HepG2 (cell line): ENCODE measurements around the gene UBQLN1. TPM values are rescaled to one million over a fixed set of nuclear protein-coding genes. Genes with fewer than 3 reads are reported as not detected.

Experiments used
- ATAC-seq: fragments of 200-7000 bp; cut with Tn5 transposase; 3 replicates; pipeline ENCODE4 v1.9.1; 2020; ENCODE audit warnings: mild to moderate bottlenecking, moderate library complexity
- BruUV-seq: library from RNA; stranded (reverse); fragments of 400-500 nt; replicated peaks from 2 replicates; lab custom pipeline; 2021; lab: Mats Ljungman, UMichigan
- CTCF ChIA-PET: fragments of 300-600 bp; formaldehyde crosslinking; extraction: SDS; loops from one replicate; lab custom pipeline; 2021; ENCODE audit warnings: low total read pairs, inconsistent platforms, low intra/inter-chr PET ratio; lab: Yijun Ruan, JAX
- POLR2A ChIA-PET: fragments of 350-600 bp; sonication (Branson Sonifier 250); formaldehyde crosslinking; loops from one replicate; lab custom pipeline; 2020; ENCODE audit warnings: antibody characterized with exemption, inconsistent platforms; lab: Yijun Ruan, JAX
- DNase-seq: peaks from one replicate; pipeline ENCODE4 v3.0.0-alpha.2; 2015; ENCODE audit warnings: low spot score
- FAIRE-seq: peaks from 3 replicates; lab custom pipeline; 2011; peaks lifted over from hg19 to GRCh38; lab: Jason Lieb, UNC
- H2AFZ ChIP-seq: one replicate; pipeline ENCODE4 v1.6.1; 2011; ENCODE audit warnings: low read length, inconsistent platforms
- H3K27ac ChIP-seq: fragments of 300-600 bp; 3 replicates; pipeline ENCODE4 v1.8.0; 2011; ENCODE audit warnings: mixed run types, mild to moderate bottlenecking, mixed read lengths, low read length, inconsistent platforms; ENCODE audit not compliant: insufficient read depth; ENCODE audit errors: extremely low read length
- H3K27me3 ChIP-seq, 2 experiments: fragments of 200-600 bp in 1 of 2; 2 replicates in 1 of 2; 3 replicates in 1 of 2; pipeline versions ENCODE4 v1.6.0 to v1.8.0; 2011; ENCODE audit warnings: low read length in 2 of 2, mild to moderate bottlenecking in 2 of 2, moderate library complexity in 2 of 2, inconsistent platforms in 1 of 2; ENCODE audit not compliant: insufficient read depth in 2 of 2, control insufficient read depth in 1 of 2
- H3K36me3 ChIP-seq, 2 experiments: fragments of 200-600 bp in 1 of 2; replicated peaks in 1 of 2; 2 replicates in 1 of 2; 3 replicates in 1 of 2; pipeline versions ENCODE4 v1.5.1 to v1.8.0; 2011; ENCODE audit warnings: low read length in 2 of 2, inconsistent platforms in 1 of 2; ENCODE audit not compliant: insufficient read depth in 2 of 2, control insufficient read depth in 1 of 2
- H3K4me1 ChIP-seq: 2 replicates; pipeline ENCODE4 v1.5.1; 2012; ENCODE audit warnings: low read length, inconsistent platforms; ENCODE audit not compliant: insufficient read depth
- H3K4me2 ChIP-seq: 2 replicates; pipeline ENCODE4 v1.6.0; 2011; ENCODE audit warnings: low read depth, low read length, inconsistent platforms
- H3K4me3 ChIP-seq, 3 experiments: fragments of 200-600 bp in 1 of 3; sonication (generic), shearing (Covaris generic) in 1 of 3; replicated peaks in 1 of 3; 2 replicates each; pipeline ENCODE4 v1.5.1; 2011 to 2016; ENCODE audit warnings: low read length in 3 of 3, inconsistent platforms in 2 of 3, low read depth in 2 of 3, mild to moderate bottlenecking in 2 of 3, control low read depth in 1 of 3, mixed read lengths in 1 of 3; ENCODE audit not compliant: insufficient read depth in 1 of 3
- H3K79me2 ChIP-seq: one replicate; pipeline ENCODE4 v1.6.1; 2011; ENCODE audit warnings: low read length, inconsistent platforms; ENCODE audit not compliant: insufficient read depth
- H3K9ac ChIP-seq: 2 replicates; pipeline ENCODE4 v1.6.0; 2011; ENCODE audit warnings: mild to moderate bottlenecking, low read depth, low read length, inconsistent platforms; ENCODE audit not compliant: insufficient read depth
- H3K9me3 ChIP-seq: 2 replicates; pipeline ENCODE4 v1.5.1; 2012; ENCODE audit warnings: mild to moderate bottlenecking, low read length
- H4K20me1 ChIP-seq: 2 replicates; pipeline ENCODE4 v1.6.0; 2011; ENCODE audit warnings: inconsistent platforms, mild to moderate bottlenecking, low read length, moderate library complexity; ENCODE audit not compliant: insufficient read depth
- BATF2 ChIP-seq: sonication (generic); formaldehyde crosslinking; IDR thresholded peaks from 2 replicates; pipeline ENCODE4 v1.8.0; 2022; ENCODE audit warnings: mild to moderate bottlenecking, missing genetic modification reagents, moderate library complexity
- GABPA ChIP-seq, 2 experiments: IDR thresholded peaks; 2 replicates each; pipeline ENCODE4 v1.6.1; 2011 to 2016; ENCODE audit warnings: low read depth in 2 of 2, low read length in 1 of 2, missing biosample characterization in 1 of 2, missing genetic modification characterization in 1 of 2
- HNF1A ChIP-seq, 2 experiments: sonication (generic) in 1 of 2; formaldehyde crosslinking in 1 of 2; IDR thresholded peaks; 2 replicates each; pipeline versions ENCODE4 v1.4.0 to v1.6.1; 2016 to 2020; ENCODE audit warnings: borderline replicate concordance in 1 of 2, low read depth in 1 of 2, mild to moderate bottlenecking in 1 of 2, missing genetic modification reagents in 1 of 2
- NFE2L2 ChIP-seq: fragments of 150-350 bp; IDR thresholded peaks from 2 replicates; pipeline ENCODE4 v1.6.1; 2014; ENCODE audit warnings: low read length
- POLR2AphosphoS5 ChIP-seq: IDR thresholded peaks from 2 replicates; pipeline ENCODE4 v1.6.1; 2012; ENCODE audit warnings: low read depth, low read length
- SNAPC2 ChIP-seq: sonication (generic); formaldehyde crosslinking; IDR thresholded peaks from 2 replicates; pipeline ENCODE4 v1.8.1; 2022; ENCODE audit warnings: mild to moderate bottlenecking, missing genetic modification reagents
- SRY ChIP-seq: sonication (generic); formaldehyde crosslinking; IDR thresholded peaks from 2 replicates; pipeline ENCODE4 v1.8.0; 2022; ENCODE audit warnings: mild to moderate bottlenecking, missing genetic modification reagents
- TRIM22 ChIP-seq: fragments of 450-650 bp; IDR thresholded peaks from 2 replicates; pipeline ENCODE4 v1.6.1; 2017
- ZNF501 ChIP-seq: sonication (generic); formaldehyde crosslinking; IDR thresholded peaks from 2 replicates; pipeline ENCODE4 v1.5.1; 2020; ENCODE audit warnings: mild to moderate bottlenecking, moderate library complexity, missing genetic modification reagents
- ZNF546 ChIP-seq: sonication (generic); formaldehyde crosslinking; conservative IDR thresholded peaks from 2 replicates; pipeline ENCODE4 v1.8.1; 2023; ENCODE audit warnings: mild to moderate bottlenecking, missing genetic modification reagents
- ZNF580 ChIP-seq: IDR thresholded peaks from 2 replicates; pipeline ENCODE4 v1.6.1; 2016; ENCODE audit warnings: low read depth, borderline replicate concordance
- ZNF639 ChIP-seq: conservative IDR thresholded peaks from 2 replicates; pipeline ENCODE4 v1.6.1; 2018; ENCODE audit warnings: missing genetic modification reagents
- WGBS: methylation state at CpG from one replicate; pipeline ENCODE4 v1.1.6; 2017; ENCODE audit warnings: low lambda C conversion rate; 5-methylcytosine and 5-hydroxymethylcytosine counted together
- in situ Hi-C: cut with HindIII; loops from 2 replicates; pipeline ENCODE4 v1.10.0; 2017; ENCODE audit warnings: low pct_unique_long_range_greater_than_20kb; ENCODE audit not compliant: extremely low pct_ligation_motif_present
- intact Hi-C: fragments of 100-400 bp; cut with micrococcal nuclease; formaldehyde crosslinking; loops from one replicate; pipeline ENCODE4 v1.10.0; 2022; ENCODE audit not compliant: unreplicated experiment
- polyA plus RNA-seq, 8 experiments: library from polyadenylated mRNA; depleted of rRNA in 3 of 8; stranded (reverse) in 7 of 8; unstranded in 1 of 8; fragments of >200 nt; fragmentation: Illumina TruSeq in 4 of 8; extraction: Trizol in 4 of 8; gene quantifications; 2 replicates each; pipeline versions ENCODE4 v1.2.1 to v1.2.3, GENCODE V29; 2011 to 2016; ENCODE audit warnings: low read depth in 4 of 8, missing spikeins in 1 of 8, mixed read lengths in 1 of 8; ENCODE audit not compliant: insufficient read depth in 1 of 8
- total RNA-seq, 5 experiments: library from RNA; depleted of rRNA; stranded (reverse); fragments of >200 nt; fragmentation: Illumina TruSeq; extraction: Trizol; gene quantifications; 2 replicates each; pipeline ENCODE4 v1.2.3, GENCODE V29; 2016; ENCODE audit warnings: low read depth in 1 of 5

Gene UBQLN1
- total and polyA plus RNA-seq, 2 of the 13 experiments (the other 11 are each of a cell fraction or from before 2014, with no cell fraction given) = 78.1 to 83.8 TPM

- FAIRE-seq (no peak), ATAC-seq (peak; percentile 87), DNase-seq (peak; percentile 67)
- H3K4me3 ChIP-seq = peak within 1 kb of the TSS; percentile 73 to 94 (median 80)
- no peaks in the 10 kb centered on the region for H4K20me1 ChIP-seq
- no peak within 1 kb of the TSS for H2AFZ ChIP-seq
- ChIA-PET CTCF (interaction anchor here (4.2 kb wide), 1 partner anchor 25 kb away, joined by 51 read pairs; no protein-coding TSS in a partner anchor), POLR2A (interaction anchor here (0.9 to 2.5 kb wide), 12 partner anchors 10 to 333 kb away, joined by 3 to 12 read pairs (median 5); partner anchors contain the start of gene UBQLN1)
- H3K27ac ChIP-seq = peak within 1 kb of the TSS; percentile 97
- BruUV-seq = TSS peak; percentile 83
- intact Hi-C loops (loop anchor here (1.0 kb wide), 1 partner anchor 85 kb away; no protein-coding TSS in a partner anchor), in situ Hi-C loops (no loop called here)
- H3K79me2 ChIP-seq = peaks cover 10% of the 10 kb centered on the region
- H3K4me1 ChIP-seq = peaks cover 49% of the 10 kb centered on the region
- H3K27me3 ChIP-seq = no peaks in the 10 kb centered on the region
- H3K9me3 ChIP-seq = no peaks in the 10 kb centered on the region
- peaks cover 2 to 4% of the 10 kb centered on the region in 2 experiments; a peak in 2 of 5 replicates for H3K36me3 ChIP-seq
- peak within 1 kb of the TSS; percentile 88 for H3K4me2 ChIP-seq
- 2% methylated on average over 22 of the region's 79 CpGs for WGBS
- peak within 1 kb of the TSS; percentile 84 for H3K9ac ChIP-seq
- TF ChIP-seq ZNF639 = no peak; the same call in none of the 2 replicates
- no peak for TF ChIP-seq SNAPC2 (CRISPR knock-in tag)
- TF ChIP-seq GABPA (IDR thresholded peaks at IDR 0.05; ENCODE audit: low read depth, low read length) = no peak; the same call in 1 of the 2 replicates
- TF ChIP-seq GABPA (CRISPR knock-in tag; IDR thresholded peaks at IDR 0.05; ENCODE audit: low read depth) = no peak
- TF ChIP-seq SRY (CRISPR knock-in tag) = no peak; the same call in 1 of the 2 replicates
- TF ChIP-seq BATF2 = 0 out of 2 replicates have a peak, but pooled peaks have one; percentile 44
- no peak for TF ChIP-seq TRIM22
- TF ChIP-seq HNF1A (IDR thresholded peaks at IDR 0.05; ENCODE audit: low read depth) = no peak
- TF ChIP-seq HNF1A (CRISPR knock-in tag; IDR thresholded peaks at IDR 0.05; ENCODE audit: borderline replicate concordance) = no peak
- TF ChIP-seq POLR2AphosphoS5 = no peak; the same call in 1 of the 2 replicates
- TF ChIP-seq NFE2L2 = no peak
- peak; percentile 32; the same call in 1 of the 2 replicates for TF ChIP-seq ZNF501 (CRISPR knock-in tag)
- no peak for TF ChIP-seq ZNF580 (CRISPR knock-in tag)
- TF ChIP-seq ZNF546 (CRISPR knock-in tag) = no peak
Observed at GRCh38 chr9:83622939-83623678, 84.6 kb downstream of the UBQLN1 start, which contains the start of gene IDNK. IDNK (plus strand) TSS chr9:83623143; CDS start chr9:83623172, 29 bp downstream.
